DMS79 treated with DMSO at 0.1 percent for 48 hours (cell line): ENCODE results near the gene APCDD1.

ENCODE experiments used
- DNase-seq: peaks from one replicate; lab custom pipeline; 2025; lab: John Stamatoyannopoulos, UW

Gene APCDD1

DNA sequence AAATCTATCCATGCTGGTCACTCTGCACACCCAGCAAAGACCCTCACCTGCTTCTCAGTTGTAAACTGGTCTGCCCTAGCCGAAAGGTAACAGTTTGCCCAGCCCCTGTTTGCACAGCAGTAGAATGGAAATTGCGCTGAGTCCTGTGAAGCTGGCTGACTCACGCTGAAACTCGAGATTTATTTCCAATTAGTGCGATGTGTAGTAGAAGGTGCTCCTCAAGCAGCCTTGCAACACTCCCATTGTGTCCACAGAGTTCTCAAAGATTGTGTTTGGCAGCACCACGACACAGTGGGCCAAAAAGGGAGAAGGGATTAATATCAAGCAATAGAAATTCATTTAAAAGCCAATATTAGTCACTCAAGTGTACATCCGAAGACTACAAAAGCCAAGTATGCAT lies 21.7 kb upstream of the APCDD1 start:
- DNase-seq: no peak

DNA sequence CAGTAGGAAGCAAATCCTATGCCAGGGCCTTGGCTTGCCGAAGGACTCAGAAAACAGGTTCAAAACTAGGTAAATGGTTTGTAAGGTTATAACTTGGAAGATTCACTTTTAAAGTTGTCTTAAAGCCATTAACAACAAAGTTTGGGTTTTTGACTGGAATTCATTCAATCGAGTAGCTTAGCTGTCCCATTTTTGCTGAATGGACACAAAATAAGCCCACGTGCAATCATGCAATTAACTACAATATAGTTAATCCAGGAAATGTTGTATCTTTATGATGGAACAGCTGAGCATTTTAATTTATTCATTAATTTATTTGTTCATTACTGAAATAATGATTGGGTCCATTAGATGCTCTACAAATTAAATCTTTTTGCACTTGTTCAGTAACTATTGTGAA lies 18.3 kb upstream of the APCDD1 start:
- DNase-seq: no peak

DNA sequence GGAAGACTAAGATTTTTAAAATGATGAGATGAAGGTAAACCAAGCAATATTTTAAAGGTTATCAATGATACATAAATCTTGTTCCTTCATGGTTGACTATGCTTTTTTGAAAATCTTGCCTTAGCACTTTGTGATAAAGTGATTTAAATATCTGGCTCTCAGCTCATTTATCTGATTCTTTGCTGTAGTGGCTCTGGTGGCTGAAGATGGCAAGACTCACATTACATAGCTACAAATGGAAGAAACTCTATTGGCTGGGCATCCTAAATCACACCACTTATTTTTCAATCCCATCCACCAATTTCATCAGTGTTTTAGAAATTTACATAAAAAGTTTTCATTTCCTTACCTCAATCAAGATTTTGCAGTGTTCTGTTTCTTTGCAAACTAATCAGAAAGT lies 16.6 kb upstream of the APCDD1 start:
- no peak for DNase-seq

DNA sequence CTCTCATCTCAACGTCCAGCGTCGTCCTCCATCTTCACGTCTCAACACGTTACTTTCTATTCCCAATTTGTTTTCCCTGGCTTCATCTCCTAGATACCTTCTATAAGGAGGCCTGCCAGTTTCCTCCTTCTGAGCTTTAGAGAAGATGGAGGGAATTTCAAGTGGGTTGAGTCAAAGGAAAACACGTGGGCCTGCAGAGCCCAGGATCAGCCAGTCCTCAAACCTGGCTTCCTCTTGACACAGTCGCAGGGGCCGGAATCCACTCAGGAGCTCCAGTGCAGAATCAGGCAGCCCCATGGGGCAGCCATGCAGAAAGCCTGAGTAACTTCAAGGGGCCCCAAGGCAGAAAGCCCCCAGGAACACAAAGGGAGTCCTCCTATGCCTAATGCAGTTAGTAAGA lies 14.5 kb upstream of the APCDD1 start:
- DNase-seq: no peak

DNA sequence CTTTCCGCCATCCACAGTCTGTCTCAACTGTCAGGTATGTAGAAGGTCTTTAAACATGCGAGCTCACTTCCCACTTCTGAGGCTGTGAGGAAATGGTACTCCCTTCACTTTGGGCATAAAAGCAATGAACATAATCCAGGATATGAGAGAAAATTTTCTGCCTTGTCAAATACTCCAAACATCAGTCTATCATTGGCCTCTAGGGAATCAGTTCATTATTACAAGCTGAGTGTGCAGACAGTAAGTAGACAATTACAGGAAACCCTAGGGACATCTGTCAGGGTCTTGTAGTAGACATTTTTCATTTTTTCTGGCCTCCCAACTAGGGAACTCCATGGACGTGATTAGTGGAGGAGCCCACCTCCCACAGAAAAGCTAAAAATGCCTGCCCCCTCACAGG lies 13.6 kb upstream of the APCDD1 start:
- no peak for DNase-seq

DNA sequence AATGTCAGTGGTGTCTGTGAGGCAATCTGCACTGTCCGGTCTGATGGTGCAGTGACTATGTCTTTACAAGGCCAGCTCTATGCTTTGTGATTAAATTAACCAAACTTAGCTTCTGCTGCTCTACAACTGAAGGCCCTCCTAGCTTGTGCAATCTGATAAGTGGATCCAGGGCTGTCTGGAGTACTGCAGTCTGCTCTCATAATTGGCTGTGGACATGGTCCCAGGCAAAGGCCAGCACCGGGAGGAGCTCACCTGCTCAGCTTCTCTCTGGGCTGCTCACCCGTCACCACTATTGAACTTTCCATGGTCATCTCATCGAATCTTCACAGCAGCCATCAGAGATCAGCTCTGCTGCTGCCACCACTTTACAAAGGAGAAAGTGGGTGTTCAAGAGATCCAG lies 13.0 kb upstream of the APCDD1 start:
- no peak for DNase-seq

DNA sequence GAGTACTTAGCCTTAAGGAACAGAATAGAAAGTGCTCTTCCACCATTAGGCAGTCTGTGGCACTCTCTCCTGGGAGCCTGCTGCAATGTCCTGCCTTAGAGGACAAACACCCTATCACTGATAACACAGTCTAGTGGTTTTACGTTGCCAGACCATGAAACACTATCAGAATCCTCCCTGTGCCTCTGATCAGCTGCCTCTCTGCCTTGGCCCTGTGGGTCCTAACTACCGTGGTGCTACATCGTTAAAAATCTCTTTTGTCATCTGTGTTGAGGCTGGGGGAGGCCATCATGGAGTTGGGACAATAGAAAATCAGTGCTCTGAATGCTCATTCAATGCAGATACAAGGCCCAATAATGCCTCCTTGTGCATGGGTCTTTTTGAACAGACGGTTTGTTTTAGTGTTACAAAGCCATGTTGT lies 11.9 kb upstream of the APCDD1 start:
- DNase-seq: no peak

DNA sequence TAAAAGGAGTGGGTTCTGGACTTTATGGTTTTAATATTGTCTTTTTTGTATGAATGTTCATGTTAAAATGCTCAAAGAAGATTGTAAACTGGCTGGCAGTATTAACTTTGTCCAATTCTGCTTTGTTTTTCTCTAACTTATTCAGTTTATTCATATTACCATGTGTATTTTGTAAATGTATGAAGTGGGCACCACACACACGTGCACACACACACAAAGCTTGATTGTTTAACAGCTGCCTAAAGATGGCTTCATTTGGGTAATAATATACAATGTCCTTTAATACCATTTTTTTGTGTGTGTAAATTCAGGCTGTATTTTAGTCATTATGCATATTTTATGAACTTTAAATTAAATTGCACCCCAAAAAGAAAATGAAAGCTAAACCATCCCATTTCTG lies 11.4 kb upstream of the APCDD1 start:
- no peak for DNase-seq

DNA sequence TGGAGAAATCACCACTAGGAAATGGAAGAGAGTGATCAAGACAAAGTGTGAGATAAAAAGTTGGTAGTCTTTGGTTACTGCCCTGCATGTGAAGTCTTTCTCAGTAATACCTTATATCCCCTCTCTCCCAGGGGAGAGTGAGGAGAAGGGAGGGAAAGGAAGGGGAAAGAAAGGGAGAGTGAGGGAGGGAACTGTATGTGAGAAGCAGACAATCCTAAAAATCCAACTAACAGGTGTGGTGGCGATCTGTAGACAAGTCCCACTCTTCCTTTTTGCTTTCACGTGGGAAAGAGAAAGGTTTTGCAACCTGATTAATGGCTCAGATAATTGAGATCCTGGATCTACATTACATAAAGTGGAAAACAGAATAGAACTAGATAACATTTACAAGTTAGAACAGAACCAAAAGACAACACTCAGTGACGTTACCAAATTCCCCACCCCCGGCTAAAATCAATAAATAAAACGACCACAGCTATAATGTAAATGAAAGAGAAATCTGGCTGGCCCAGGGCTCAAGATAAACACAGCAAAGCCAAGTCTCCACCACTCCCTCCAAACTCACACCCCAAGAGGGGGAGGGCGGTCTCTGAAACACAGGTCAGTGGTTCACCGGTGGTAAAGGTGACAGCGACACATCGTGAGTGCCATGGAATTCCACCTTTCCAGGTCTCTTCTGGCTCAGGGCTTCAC lies 10.0 kb upstream of the APCDD1 start:
- DNase-seq: no peak

DNA sequence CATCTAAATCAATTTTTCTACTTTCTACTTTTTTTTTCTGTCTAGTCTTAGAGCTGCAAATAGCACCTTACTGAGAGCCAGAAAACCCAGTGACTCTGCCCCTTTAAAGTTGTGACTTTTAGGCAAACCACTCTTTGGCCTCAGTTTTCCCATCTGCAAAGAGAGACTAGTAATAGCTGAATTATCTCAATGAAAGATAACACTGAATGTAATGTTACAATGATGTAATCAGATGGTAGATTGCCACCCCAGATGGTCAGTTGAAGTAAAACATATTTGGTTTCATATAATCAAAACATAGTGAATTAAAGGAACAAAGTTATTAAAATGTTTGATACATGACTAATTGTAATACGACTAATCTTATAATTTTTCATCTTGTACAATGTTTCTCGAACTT lies 5.0 kb upstream of the APCDD1 start:
- DNase-seq: no peak

DNA sequence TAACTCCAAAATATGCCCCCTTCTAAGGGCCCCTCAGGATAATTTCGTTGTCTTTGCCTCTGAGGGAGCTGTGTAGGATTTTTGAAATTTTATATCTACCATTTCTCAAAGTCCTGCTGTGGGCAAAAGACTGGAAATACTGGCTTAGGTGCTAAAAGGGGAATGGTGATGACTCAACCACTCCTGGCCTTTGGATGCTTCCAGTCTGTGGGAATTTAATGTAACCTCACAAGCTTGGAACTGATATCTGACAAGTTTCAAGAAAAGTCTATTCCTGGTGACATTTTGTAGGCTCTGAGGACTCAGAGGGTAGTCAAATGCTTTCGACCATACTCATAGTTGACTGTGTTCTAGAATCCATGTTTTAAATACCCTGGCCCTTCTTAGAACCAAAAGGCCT lies 3.4 kb upstream of the APCDD1 start:
- DNase-seq: no peak

DNA sequence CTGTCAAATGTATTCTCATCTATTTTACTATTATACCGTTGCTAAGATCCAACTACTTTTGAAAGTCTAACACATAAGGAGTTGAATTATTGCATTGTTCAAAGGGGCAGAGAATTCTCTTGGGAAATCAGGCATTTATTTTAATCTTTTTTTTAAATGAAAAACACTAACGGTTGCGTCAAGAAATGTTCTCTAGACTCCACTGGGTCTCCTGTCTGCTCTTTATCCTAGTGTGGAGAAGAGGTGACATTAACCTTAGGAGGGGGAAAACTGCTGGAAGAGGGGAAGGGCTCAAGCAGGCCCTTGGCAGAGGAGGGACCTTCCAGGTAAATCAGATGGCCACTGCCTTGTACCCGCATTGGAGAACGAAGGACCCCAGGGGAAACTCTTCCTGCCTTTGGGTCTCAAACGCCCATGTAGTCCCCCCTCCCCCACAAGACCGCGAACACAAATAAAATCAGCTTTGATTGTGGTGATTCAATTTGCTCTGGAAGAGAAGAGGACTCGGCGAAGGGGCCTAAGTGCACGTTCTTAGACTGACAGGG lies 1.1 kb upstream of the APCDD1 start:
- no peak for DNase-seq

DNA sequence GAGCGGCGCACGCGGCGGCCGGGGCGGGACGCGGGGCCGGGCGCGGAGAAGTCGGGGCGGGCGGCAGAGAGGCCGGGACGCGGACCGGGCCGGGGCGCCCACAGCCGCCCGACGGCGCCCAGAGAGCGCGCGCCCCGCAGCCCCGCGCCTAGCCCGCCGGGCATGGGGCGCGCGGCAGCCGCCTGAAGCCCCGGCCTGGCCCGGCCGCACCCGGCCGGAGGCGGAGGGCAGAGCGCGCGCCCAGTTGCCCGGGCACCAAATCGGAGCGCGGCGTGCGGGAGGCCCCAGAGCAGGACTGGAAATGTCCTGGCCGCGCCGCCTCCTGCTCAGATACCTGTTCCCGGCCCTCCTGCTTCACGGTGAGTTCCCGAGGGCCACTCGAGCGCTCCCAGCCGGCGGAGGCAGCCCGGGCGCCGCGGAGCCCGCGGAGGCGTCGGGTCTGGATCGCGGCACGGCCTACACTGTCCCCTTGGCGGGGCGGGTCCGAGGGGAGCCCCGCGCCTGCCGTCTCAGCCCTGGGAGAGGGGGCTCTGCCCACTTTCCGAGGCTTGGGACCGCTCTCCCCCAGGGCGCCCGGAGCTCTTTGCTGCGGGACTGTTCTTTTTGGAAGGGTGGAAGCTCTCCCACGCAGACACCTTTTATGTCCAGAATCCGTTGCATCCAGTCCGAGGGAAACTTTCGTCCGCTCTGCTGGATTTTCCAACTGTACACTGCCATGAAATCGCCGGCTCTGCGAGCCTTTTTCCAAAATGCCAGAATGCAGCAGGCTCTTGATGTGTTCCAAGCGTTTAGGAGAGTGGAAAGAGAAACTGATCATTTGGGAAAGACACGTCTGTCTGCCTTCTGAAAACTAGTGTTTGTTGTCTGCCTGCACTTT lies 484 bp downstream of the APCDD1 start:
- peak; percentile 15 for DNase-seq

DNA sequence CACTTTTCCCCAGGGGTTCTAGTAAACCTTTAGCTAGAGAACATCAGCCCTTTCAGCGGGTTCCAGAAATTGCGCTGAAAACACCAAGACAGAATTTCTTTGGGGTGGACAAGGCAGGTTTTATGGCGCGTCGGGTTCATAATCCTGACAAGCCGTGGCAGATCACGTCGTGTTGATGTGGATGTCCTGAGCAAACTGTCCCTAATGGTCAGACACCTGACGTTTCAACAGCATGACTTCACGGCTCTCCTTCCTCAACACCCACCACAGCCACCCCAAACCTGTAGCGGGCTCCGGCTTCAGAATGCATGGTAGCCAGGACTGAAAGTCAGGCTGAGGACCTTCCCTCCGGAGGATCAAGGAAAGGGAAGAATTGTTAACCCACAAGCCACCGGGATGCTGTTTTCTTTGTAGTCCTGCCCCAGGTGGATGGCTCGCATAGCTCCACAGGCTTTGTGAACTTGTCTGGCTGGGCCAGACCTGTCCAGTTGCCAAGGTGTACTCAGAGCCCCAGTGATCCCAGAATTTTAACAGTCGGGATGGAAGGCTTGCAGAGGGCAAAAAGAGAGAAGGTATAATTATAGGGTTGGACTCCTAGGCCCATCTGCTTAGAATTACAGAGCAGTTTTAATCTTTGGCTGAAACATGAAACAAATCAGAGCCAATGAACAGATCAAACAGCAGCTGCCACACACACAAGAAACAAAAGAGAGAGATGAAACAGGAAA lies 1.5 kb downstream of the APCDD1 start:
- no peak for DNase-seq

DNA sequence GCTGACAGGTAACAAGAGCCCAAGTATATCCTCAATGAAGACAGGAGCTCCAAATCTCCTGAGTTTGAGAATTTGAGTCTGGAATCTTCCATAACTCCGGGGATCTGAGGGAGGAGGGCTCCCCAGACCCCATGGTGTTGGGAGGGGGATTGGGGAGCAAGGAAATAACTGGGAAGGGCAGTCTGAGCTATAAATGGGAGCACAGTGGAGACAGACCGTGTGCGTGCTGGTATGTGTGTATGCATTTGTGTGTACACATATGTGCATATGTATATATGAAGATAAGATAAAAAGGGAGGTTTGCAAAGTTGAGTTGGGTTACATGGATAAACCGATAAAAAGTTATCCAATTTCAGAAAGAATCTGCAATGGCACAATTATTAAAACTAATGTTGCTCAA lies 2.3 kb downstream of the APCDD1 start:
- no peak for DNase-seq

DNA sequence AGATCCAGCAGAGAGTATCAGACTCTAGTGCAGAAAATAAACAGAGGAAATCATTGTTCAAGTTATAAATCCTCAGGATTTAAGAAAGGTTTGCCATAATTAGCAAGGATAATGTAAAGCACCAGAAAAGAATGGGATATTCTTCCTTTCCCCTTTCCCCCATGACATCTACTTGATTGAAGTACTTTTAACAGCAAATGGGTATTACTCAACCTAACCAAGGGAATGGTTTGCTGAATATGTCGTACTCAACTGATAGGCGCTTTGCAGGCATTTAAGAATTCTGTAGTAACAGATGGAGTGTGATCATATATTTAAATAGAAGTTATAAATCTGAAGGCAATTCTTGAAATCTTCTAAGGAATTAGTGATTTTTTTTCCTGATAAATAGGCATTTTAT lies 2.7 kb downstream of the APCDD1 start:
- no peak for DNase-seq

DNA sequence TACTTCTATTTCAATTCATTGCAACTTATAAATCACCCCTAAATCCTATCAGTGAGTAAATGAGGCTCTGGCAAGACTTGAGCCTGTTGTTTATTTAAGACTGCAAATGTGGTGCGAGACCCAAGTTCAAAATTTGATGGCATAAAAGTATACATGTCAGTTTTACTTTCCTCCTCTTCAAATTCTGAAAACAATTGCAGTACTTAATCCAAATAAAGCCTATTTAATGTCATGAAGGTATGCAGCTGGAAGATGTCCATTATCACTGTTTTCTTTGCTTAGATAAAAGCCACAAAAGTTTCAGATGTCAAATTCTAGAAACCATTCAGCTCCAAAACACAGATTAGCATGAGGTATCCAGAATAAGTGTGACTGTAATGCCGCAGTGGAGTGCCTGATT lies 3.3 kb downstream of the APCDD1 start:
- DNase-seq: no peak

DNA sequence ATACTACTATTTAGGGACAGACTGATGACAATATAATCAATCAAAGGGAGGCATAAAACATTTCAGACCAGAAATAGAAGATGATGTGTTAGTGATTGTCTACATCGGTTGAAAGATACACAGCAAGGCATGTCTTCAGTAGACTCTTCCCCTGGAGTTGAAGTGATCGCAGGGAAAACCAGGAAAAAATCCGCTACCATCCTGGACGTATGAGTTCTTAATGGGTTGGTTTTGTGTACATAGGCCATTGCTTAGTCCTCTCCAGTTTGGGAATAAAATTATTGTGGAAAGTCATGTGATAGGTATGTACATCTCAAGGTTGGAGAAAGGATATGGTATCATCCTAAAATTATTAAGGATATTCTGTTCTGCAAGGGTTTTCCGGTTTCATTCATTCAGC lies 4.3 kb downstream of the APCDD1 start:
- DNase-seq: no peak

DNA sequence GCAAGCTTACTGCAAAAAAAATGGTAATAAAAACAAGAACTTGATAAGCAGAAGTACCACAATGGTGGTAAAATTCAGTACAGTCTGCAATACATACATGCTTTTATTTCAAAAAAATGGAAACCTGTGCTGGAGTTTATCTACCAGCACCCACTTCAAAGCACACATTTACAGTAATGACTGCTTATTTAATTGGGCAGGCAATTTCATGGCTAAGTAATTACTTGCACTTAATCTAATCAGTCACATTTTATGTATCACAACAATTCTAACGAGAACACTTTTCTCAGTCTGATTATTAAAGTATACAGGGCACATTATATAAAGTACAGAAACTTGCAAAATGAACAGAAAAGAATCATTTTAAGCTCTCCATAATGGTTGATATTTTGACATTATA lies 5.2 kb downstream of the APCDD1 start:
- DNase-seq: no peak

DNA sequence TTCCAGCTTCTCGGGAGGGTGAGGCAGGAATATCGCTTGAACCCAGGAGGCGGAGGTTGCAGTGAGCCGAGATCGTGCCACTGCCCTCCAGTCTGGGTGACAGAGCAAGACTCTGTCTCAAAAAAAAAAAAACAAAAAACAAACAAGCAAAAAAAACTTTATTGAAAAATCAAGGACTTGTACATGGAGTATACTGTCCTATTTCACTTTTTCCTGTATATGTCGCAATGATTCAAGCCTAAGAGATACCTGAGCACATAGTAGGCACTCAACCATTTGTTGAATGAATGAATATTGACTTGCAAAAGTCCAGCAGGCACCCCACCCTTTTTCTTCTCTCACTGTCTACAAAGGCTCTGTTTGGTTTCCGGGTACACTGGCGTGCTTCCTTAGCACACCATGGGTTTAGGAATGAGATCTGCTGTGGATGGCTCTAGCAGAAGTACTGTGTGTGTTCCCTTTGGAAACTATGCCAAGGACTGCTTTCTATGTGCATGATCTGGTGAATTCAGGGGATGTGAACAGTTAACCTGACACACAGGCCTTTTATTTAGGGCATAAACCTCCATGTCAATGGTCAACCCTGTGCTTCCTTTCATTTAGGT lies 6.1 kb downstream of the APCDD1 start:
- no peak for DNase-seq

DNA sequence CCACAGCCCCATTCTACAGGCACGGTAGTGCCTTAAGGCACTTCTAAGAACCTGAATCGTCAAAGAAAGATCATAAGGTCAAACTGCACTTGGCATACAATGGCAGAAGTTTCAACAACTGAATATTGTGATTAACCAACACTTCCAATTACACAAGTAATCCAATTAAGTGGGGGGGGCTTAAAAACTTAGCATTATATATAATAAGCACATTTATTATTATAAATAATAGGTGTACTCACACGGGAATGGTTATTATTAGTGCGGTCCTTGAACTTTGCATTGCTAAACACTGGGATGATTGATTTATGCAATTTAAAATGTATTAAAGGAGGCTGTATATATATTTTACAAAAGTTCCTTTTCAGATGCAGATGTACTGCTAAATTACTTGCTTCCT lies 7.6 kb downstream of the APCDD1 start:
- DNase-seq: no peak

DNA sequence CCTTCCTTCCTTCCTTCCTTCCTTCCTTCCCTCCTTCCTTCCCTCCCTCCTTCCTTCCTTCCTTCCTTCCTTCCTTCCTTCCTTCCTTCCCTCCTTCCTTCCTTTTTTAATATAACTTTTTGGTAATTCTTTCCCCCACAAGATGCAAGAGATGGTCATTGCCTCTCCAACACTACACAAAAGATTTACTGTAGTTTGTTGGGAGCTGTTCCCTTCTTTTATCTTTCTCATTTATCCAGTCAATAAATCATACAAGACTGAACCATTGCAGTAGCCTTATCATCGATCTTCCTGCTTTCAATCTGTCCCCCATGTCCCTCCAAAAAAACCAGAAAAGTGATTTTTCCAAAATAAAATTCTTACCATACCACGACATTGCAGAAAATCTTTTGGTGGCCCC lies 8.2 kb downstream of the APCDD1 start:
- DNase-seq: no peak
